Eye (tissue), 1 donor: Measurements from ENCODE around the gene SOX12.
"Not testable (repeated sequence)": the region's sequence is repeated elsewhere in the genome, so short reads cannot be mapped to it uniquely, and the experiment has no call there.

Experiments
- DNase-seq: peaks from one replicate; pipeline ENCODE4 v3.0.0-alpha.2; 2015

The SOX12 gene

GRCh38 chr20:363319-364078, 38.1 kb downstream of the SOX12 start:
- no peak for DNase-seq

GRCh38 chr20:364905-365794, 39.8 kb downstream of the SOX12 start:
- DNase-seq = no peak

- no peak for DNase-seq
Observed at GRCh38 chr20:366041-366718, 40.8 kb downstream of the SOX12 start.

- DNase-seq = no peak
Observed at GRCh38 chr20:366719-367485, 41.5 kb downstream of the SOX12 start.

GRCh38 chr20:367486-367887, 42.1 kb downstream of the SOX12 start:
- DNase-seq = no peak

- no peak for DNase-seq
Observed at GRCh38 chr20:368915-369314, 43.6 kb downstream of the SOX12 start.

DNA sequence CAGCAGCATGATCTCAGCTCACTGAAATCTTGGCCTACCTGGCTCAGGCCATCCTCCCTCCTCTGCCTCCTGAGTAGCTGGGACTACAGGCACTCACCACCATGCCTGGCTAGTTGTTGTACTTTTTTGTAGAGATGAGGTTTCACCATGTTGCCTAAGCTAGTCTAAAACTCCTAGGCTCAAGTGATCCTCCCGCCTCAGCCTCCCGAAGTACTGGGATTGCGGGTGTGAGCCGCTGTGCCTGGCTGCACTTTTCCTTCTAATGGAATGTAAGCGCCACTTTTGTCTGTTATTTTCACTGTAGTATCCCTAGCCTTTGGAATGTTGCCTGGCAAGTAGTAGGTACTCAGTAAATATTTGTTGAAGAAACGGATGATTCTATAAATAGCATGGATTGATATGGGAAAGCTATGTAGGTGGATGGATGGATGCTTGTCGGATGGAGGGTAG, 44.8 kb downstream of the SOX12 start:
- no peak for DNase-seq

DNA sequence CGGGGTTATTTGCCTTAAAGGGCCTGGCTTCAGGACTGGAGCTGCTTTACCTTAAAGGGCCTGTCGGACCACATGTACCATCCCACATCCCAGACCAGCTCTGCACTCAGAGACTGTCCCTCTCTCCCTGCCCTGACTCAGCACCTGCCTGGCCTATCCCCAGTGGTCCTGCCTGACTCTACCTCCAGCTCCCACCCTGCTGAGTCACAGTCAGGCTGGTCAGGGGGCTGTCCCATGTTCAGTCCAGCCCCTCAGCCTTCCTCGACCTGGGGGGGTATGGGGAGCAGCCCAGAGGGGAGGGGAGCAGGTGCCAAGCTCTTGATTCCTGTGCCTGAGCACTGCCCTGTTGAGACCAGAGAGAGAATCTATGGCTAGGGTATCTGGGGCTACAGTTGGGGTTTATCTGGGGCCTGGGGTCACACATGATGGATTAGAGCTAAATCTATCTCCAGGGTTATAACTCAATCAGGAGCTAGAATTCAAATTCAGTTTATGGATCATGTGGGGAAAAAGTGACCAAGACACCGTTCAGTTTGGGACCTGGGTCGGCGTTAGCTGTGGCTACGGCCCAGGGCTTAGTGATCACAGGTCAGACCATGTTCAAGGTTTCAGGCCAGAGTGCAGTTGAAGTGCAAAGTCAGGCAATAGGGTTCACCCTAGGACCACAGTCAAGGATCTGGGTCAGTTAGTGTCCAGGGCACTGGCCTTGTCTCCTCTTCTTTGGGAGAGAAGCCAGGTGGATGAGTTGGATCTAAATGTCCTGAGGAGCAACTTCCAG, 45.8 kb downstream of the SOX12 start:
- no peak for DNase-seq

DNA sequence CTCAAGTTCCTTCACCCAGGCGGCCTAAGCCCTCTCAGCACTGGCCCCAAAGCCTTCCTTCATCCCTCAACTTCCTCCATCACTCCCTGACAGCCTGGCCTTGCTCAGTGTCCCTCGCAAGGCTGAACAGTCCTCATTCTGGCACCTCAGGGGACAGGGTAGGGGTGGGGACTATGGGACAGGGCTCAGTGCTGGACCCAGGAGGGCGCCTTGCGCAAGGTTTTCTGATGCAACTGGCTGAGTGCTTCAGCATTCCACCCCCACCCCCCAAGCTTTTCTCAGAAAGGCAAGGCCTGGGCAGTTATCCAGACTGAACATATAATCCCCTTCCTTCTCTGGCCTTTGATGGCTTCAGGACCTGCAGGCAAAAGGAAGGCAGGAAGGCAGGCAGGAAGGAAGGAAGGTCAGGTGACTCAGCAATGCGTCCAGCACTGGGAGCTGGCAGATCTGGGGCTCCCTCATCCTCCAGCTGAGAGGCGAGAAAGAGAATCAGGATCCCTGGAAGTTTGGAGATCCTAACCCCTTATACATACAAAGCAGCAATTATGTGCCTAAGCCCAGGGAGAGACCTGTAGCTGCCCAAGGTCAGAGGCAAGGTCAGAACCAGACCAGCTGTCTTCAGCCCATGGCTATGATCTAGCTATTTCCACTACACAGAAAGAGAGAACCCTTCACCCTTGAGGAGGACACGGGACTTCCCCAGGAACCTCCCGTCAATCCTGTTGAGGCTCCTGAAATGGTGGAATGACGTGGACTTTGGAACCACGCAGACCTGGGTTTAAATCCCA, 46.6 kb downstream of the SOX12 start:
- DNase-seq = peak; percentile 34

DNA sequence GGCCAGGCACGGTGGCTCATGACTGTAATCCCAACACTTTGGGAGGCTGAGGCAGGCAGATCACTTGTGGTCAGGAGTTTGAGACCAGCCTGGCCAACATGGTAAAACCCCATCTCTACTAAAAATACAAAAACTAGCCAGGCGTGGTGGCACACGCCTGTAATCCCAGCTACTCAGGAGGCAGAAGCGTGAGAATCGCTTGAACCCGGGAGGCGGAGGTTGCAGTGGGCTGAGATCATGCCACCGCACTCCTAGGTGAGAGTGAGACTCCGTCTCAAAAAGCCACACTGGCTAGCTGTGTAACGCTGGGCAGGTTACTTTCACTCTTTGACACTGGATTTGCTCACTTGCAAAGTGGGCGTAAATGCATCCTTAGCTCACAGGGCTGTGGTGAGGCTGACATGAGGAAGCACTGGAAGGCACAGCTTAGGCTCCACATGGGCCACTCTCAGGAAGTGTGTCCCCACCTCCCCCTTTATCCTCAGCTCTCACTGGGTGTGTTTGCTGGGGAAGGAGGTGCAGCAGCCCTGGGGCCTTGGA, 47.3 kb downstream of the SOX12 start:
- DNase-seq = not testable (repeated sequence)

GRCh38 chr20:373171-373890, 48.0 kb downstream of the SOX12 start:
- no peak for DNase-seq

- no peak for DNase-seq
Observed at GRCh38 chr20:375265-375889, 50.0 kb downstream of the SOX12 start.

- no peak for DNase-seq
Observed at GRCh38 chr20:376089-376488, 50.7 kb downstream of the SOX12 start.

GRCh38 chr20:376750-377149, 51.4 kb downstream of the SOX12 start:
- DNase-seq = no peak

GRCh38 chr20:377578-377977, 52.2 kb downstream of the SOX12 start:
- not testable (repeated sequence) for DNase-seq

- DNase-seq = no peak
Observed at GRCh38 chr20:378961-379336, 53.6 kb downstream of the SOX12 start.
